H1 (cell line): Measurements from ENCODE around the gene TGM1. TPM values are rescaled to one million over a fixed set of nuclear protein-coding genes. Genes with fewer than 3 reads are reported as not detected.

ENCODE experiments used
- ASH2L ChIP-seq: fragments of 200-600, 300-600 bp; sonication (generic); IDR thresholded peaks from one replicate; pipeline ENCODE4 v1.7.1; 2017; ENCODE audit warnings: low read length
- CTCF ChIP-seq, 3 experiments: IDR thresholded peaks; 1 replicate in 2 of 3; 2 replicates in 1 of 3; pipeline versions ENCODE4 v1.5.1 to v1.6.1; 2011; ENCODE audit warnings: low read length in 3 of 3, mild to moderate bottlenecking in 3 of 3, inconsistent platforms in 2 of 3, low read depth in 1 of 3, moderate library complexity in 1 of 3; ENCODE audit not compliant: insufficient read depth in 1 of 3; ENCODE audit errors: control extremely low read depth in 1 of 3
- HDAC2 ChIP-seq, 2 experiments: fragments of 300-600 bp in 1 of 2; sonication (generic) in 1 of 2; IDR thresholded peaks; 2 replicates each; pipeline ENCODE4 v1.6.1; 2011 to 2012; ENCODE audit warnings: low read depth in 2 of 2, low read length in 2 of 2, mild to moderate bottlenecking in 2 of 2, moderate library complexity in 2 of 2, borderline replicate concordance in 1 of 2, inconsistent platforms in 1 of 2
- NANOG ChIP-seq: IDR thresholded peaks from 2 replicates; pipeline ENCODE4 v1.6.1; 2011; ENCODE audit warnings: low read length, low read depth, mild to moderate bottlenecking, inconsistent platforms; ENCODE audit not compliant: insufficient read depth, poor library complexity, severe bottlenecking
- POLR2AphosphoS5 ChIP-seq: IDR thresholded peaks from 2 replicates; pipeline ENCODE4 v1.6.1; 2011; ENCODE audit warnings: low read depth, low read length
- SIN3A ChIP-seq, 2 experiments: IDR thresholded peaks in 1 of 2; conservative IDR thresholded peaks in 1 of 2; 2 replicates each; pipeline ENCODE4 v1.6.1; 2011 to 2012; ENCODE audit warnings: low read length in 2 of 2, improper control_type of control experiment in 1 of 2, low read depth in 1 of 2, mild to moderate bottlenecking in 1 of 2
- ZNF274 ChIP-seq: IDR thresholded peaks from 2 replicates; pipeline ENCODE4 v1.7.0; 2012; ENCODE audit warnings: low read length, borderline replicate concordance; ENCODE audit errors: extremely low read depth
- polyA plus RNA-seq, 7 experiments: library from polyadenylated mRNA; depleted of rRNA in 3 of 7; stranded (reverse) in 5 of 7; unstranded in 2 of 7; fragments of >200 nt in 5 of 7; fragments of 200-250 nt in 2 of 7; gene quantifications; 1 replicate in 5 of 7; 2 replicates in 1 of 7; 4 replicates in 1 of 7; pipeline versions ENCODE4 v1.2.1 to v1.2.3, GENCODE V29; 2011 to 2013; ENCODE audit warnings: missing spikeins in 2 of 7, mixed read lengths in 2 of 7
- total RNA-seq: library from RNA; stranded (reverse); fragmentation: NEBNext Ultra II Directional; extraction: Animal tissue kit (Norgen Biotek cat#: 25700); gene quantifications from 2 replicates; pipeline ENCODE4 v1.2.1, GENCODE V29; 2021

TGM1 gene
- total and polyA plus RNA-seq, 2 of the 8 experiments (the other 6 are each of a cell fraction or from before 2014, with no cell fraction given): 1.8 to 2.2 TPM

- no peak for TF ChIP-seq ASH2L
- no peak for TF ChIP-seq POLR2AphosphoS5
- TF ChIP-seq NANOG: no peak
- no peak for TF ChIP-seq CTCF (IDR thresholded peaks at IDR 0.05; ENCODE audit: control extremely low read depth in 1 of 3, insufficient read depth in 1 of 3, low read depth in 1 of 3, low read length in 3 of 3)
- TF ChIP-seq HDAC2 (IDR thresholded peaks at IDR 0.05; ENCODE audit: borderline replicate concordance in 1 of 2, low read depth in 2 of 2, low read length in 2 of 2): no peak
- TF ChIP-seq ZNF274: no peak
- TF ChIP-seq SIN3A (conservative IDR thresholded peaks at IDR 0.05 in 1 of 2, IDR thresholded peaks at IDR 0.05 in 1 of 2; ENCODE audit: low read depth in 1 of 2, low read length in 2 of 2): no peak
These were observed 35.9 kb upstream of the TGM1 start (continued) for GRCh38 chr14:24298892-24299254.
